ENCODE results near the gene SIPA1L3.

The SIPA1L3 gene

DNA sequence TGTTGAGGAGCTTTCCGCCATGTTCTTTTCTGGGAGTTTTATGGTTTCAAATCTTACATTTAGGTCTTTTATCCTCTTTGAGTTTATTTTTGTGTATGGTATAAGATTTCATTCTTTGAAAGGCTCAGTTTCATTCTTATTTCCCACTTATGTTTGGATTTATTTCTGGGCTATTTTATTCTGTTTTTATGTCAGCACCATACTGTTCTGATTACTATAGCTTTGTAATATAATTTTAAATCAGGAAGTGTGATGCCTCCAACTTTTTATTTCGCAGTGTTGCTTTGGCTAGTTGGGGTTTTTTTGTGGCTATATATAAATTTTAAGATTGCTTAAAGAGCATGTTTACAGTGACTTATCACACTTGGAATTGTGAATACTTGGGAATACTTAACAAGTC is 135.1 kb downstream of the SIPA1L3 start:
- no peak for DNase-seq

- no peak for DNase-seq
Measured at GRCh38 chr19:38043649-38044144, 136.7 kb downstream of the SIPA1L3 start.

GRCh38 chr19:38044267-38045111 is 137.5 kb downstream of the SIPA1L3 start:
- DNase-seq, result no peak

GRCh38 chr19:38045554-38046253 is 138.7 kb downstream of the SIPA1L3 start:
- no peak for DNase-seq

- DNase-seq, result no peak
Measured at GRCh38 chr19:38046254-38047048, 139.4 kb downstream of the SIPA1L3 start.

DNA sequence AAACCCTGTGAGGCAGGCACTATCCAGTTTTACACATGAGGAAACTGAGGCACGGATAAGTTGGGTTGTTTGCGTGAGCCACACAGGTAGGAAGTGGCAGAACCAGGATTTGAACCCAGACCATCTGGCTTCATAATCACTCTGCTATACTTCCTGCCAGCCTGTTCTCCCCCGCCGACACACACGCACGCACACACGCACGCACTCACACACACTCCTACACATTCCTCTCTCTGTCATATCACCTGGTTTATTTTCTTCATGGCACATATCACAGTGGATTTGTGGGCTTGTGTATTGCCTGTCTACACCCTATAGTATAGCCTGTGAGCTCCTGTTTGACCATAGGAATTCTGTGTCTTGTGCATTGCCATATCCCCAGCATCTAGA is 140.0 kb downstream of the SIPA1L3 start:
- peak in 6 of 56 donors; percentile 13 to 31 (median 22) for DNase-seq

DNA sequence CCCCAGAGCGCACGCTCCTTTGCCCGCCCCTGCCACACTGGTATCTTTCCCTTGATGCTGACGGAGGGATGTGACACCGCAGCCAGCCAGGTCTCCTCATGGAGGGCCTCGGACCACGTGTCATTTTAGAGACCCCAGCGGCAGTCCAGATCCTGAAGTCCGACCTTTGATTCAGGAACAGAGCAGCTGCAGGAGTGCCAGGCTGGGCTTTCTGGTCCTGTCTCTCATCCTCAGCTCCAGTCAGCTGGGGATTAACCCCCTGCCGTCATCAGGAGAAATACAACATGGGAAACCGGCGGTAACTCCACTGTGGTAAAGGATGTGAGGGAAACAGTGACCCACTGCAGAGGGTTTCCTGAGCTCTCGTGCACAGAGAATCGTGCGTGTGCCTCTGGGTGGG is 140.6 kb downstream of the SIPA1L3 start:
- no peak for DNase-seq

- no peak for DNase-seq
Measured at GRCh38 chr19:38049105-38049649, 142.2 kb downstream of the SIPA1L3 start.

DNA sequence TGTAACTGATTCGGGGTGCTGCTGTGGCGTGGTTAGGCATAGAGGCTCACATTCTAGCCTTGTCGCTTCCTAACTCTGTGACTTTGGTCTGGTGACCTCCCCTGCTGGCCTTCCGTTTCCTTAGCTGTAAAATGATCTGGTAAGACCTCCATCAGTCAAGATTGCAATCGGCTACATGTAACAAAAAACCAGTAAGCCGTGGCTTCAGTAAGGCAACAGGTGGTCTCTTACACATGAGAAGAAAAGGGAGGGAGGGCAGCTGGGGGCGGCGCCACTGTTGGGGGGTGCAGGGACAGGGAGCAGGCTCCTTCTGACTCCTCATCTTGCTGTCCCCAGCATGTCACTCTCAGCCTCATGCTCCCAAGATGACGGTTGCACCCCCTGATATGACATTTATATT is 148.0 kb downstream of the SIPA1L3 start:
- DNase-seq, result no peak

DNA sequence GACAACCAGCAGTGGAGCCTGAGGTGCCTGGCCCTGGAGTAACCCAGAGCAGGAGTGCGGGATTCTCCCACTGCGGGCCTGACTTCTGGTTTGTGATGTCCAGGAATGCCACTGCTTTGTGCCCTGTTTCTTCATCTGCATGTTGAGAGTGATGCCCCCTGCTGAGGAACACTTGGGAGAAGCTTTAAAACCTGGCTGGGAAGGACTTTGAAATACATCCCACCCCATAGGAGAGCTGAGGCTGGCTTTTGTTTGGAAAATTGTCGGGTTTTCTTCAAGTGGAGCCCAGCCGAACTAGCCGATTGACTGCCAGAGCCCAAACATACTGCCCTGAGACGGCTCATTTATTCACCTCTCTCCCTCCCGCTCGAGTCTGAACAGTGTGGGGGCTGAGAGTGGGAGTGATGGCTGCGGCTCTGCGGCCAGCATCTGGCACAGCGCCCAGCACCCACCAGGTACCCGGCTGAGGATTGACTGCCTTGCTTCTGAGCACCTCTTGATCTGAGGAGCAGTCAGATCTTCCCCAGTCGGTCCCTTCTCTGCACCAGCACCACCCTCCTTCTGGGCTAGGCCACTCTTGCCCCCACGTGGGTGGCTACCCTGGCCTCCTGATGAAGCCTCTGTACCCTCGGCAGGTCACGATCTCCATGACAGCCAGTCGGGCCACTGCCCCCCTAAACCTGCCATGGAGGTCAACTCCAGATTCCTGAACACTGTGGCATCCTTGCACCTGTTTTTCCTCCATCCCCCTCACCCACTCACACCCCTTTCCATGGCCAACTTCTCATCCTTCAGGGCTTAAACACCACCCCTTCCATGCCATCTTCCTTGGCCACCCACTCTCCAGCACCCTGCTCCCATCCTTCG is 148.9 kb downstream of the SIPA1L3 start:
- no peak for DNase-seq

GRCh38 chr19:38056646-38057045 is 149.6 kb downstream of the SIPA1L3 start:
- DNase-seq, result no peak

DNA sequence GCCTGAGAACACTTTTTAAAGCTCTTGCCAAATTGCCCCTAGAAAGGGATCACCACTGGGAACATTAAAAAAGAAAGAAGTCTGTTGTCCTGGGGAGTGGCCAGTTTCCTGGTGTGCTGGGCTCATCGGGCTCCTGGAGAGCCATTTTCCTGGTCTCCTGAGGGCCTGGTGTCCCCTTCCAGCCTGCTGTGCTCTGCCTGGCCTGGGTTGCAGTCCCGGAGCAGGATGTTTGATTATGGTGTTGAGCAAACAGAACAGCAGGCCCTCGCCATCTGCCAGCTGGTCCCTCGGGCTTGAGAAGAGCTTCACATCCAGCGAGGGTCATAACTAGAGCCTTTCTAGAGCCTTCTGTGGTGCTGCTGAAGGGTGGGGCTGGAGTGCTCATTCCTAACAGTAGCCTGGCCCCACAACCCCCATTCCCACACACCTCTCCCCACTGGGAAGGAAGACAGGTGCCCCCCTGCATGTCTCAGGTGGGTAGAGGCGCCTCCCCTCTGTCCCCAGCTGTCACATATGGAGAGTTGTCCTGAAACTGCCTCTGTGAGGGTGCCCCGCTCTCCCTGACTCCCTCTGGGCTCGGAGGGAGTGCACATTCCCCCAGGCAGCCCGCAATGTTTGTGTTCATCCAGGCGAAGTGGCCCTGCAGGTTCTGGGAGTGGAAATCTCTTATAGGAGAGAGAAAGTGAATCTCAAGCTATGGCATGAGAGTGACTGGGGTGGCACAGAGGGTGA is 151.1 kb downstream of the SIPA1L3 start:
- DNase-seq, result no peak

- DNase-seq, result no peak
Measured at GRCh38 chr19:38059897-38060296, 152.9 kb downstream of the SIPA1L3 start.

GRCh38 chr19:38060331-38060730 is 153.3 kb downstream of the SIPA1L3 start:
- DNase-seq, result no peak

- no peak for DNase-seq
Measured at GRCh38 chr19:38061294-38061693, 154.3 kb downstream of the SIPA1L3 start.

DNA sequence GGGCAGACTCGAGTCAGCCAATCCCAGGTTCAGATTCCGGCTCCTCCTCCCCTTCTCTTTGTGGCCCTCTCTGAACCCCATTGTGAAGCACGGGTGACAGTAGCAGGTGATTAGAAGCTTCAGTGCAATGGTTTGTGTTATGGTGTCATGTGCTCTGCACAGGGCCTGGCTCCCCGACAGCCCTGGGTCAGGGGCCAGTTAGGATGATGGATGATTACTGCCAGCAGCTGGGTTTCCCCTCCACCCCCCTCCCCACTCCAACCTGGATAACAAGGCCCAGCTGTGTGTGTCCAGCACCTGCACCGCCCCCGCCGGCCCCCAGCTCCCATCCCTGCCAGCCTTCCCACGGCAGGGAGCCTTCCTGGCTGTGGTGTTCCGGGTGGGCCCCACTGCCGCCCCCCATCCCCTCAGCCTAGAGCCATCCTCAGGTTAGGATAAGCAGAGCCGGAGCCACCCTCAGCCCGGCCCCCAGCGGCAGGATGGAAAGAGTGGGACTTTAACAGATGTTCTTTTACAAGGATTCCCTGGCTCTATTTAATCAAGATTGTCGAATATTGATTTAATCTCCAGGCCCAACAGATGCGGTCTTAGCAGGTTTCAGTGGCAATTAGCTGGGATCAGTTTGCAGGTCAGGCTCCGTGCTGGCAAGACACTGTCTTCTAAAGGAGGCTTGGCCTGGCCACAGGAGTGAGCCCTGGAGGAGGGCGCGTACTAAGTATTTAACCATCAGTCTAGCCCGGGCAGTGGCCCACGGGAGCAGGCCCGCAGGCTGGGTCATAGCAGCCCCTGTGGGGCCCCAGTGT is 156.2 kb downstream of the SIPA1L3 start:
- DNase-seq, result peak in 11 of 56 donors; percentile 3 to 64 (median 15)

DNA sequence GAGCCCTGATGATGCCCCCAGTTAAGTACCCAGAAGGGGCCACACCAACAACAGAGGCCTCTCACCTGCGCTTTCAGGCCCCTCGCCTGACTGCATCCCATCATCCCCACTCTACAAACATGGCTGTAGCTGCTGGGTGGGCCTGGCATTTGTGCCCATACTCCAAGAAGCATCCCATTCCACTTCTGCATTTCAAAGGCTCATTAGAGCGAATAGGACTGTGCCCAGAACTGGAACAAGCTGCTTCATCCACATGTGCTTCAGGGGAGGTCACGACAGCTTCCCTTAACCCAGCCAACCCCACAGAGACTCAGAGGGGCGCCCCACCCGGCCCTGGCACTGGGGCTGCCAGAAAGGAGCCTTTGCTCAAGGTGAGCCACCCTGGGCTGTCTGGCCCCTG is 156.9 kb downstream of the SIPA1L3 start:
- DNase-seq, result no peak

- DNase-seq, result no peak
Measured at GRCh38 chr19:38064661-38065425, 157.8 kb downstream of the SIPA1L3 start.

Data from nucleus accumbens (tissue), 56 donors.